Esophagus squamous epithelium (tissue), 4 donors: Measurements from ENCODE around the gene MEAF6.

Source experiments
- POLR2A ChIP-seq, 4 donors: fragments of 450-650 bp; IDR thresholded peaks; one replicate each; pipeline ENCODE4 v1.6.1; 2017; ENCODE audit warnings: antibody characterized with exemption in 4 of 4, mild to moderate bottlenecking in 4 of 4, moderate library complexity in 3 of 4
- TF ChIP-seq, protein P1 (sequence below), 6 experiments: fragments of 450-650 bp in 4 of 6; fragments of 200-600 bp in 2 of 6; sonication (generic) in 2 of 6; IDR thresholded peaks; one replicate each; pipeline ENCODE4 v1.5.1; 2016 to 2019; ENCODE audit warnings: antibody characterized with exemption in 6 of 6, mild to moderate bottlenecking in 4 of 6, moderate library complexity in 4 of 6

DNA sequence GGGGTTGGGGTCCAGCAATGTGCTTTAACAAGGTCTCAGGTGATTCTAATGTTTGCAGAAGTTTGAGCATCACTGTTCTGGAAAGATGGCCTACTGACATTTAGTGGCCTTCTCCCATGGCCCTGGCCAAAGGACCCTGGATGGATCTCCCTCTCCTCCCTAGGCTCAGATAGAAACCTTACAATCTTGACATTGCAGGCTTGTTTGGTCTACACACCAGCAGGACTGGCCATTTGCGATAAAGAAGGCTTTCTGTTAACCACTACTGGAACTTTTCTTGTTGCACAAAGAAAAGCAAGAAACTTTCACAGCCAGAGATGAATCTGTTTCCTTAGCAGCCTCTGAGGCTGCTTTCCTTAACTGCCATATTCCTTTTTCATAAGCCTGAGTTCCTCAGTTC lies 48.4 kb upstream of the MEAF6 start:
- TF ChIP-seq, protein P1, sequence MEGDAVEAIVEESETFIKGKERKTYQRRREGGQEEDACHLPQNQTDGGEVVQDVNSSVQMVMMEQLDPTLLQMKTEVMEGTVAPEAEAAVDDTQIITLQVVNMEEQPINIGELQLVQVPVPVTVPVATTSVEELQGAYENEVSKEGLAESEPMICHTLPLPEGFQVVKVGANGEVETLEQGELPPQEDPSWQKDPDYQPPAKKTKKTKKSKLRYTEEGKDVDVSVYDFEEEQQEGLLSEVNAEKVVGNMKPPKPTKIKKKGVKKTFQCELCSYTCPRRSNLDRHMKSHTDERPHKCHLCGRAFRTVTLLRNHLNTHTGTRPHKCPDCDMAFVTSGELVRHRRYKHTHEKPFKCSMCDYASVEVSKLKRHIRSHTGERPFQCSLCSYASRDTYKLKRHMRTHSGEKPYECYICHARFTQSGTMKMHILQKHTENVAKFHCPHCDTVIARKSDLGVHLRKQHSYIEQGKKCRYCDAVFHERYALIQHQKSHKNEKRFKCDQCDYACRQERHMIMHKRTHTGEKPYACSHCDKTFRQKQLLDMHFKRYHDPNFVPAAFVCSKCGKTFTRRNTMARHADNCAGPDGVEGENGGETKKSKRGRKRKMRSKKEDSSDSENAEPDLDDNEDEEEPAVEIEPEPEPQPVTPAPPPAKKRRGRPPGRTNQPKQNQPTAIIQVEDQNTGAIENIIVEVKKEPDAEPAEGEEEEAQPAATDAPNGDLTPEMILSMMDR (IDR thresholded peaks at IDR 0.05), result no peak
- TF ChIP-seq POLR2A (IDR thresholded peaks at IDR 0.05), result no peak
